Activated CD8-positive, alpha-beta T cell treated with anti-CD3 and anti-CD28 coated beads, Interleukin-2, amount 10 ng/mL, durations not matched to agents 7 days and 5 days (primary cell): ENCODE results near the gene ESF1. TPM values are rescaled to one million over a fixed set of nuclear protein-coding genes. Genes with fewer than 3 reads are reported as not detected.

Experiments used
- ATAC-seq: fragments of 150-1000 bp; cut with Tn5 transposase; one replicate; pipeline ENCODE4 v1.10.0; 2021; ENCODE audit warnings: moderate library complexity
- CTCF ChIA-PET: fragments of 350-600 bp; sonication (Branson Sonifier 250); formaldehyde crosslinking; loops from one replicate; lab custom pipeline; 2021; ENCODE audit warnings: antibody characterized with exemption; lab: Charles Lee
- POLR2A ChIA-PET: fragments of 350-600 bp; sonication (Branson Sonifier 250); formaldehyde crosslinking; loops from one replicate; lab custom pipeline; 2021; ENCODE audit warnings: antibody characterized with exemption; lab: Charles Lee
- DNase-seq: peaks from one replicate; pipeline ENCODE4 v3.0.0-alpha.2; 2020
- H3K27ac Mint-ChIP-seq: one replicate; pipeline ENCODE4 v1.8.0; 2021; ENCODE audit warnings: mild to moderate bottlenecking, mixed read lengths
- H3K27me3 Mint-ChIP-seq: one replicate; pipeline ENCODE4 v1.8.0; 2021; ENCODE audit warnings: low read depth, mixed read lengths
- H3K36me3 Mint-ChIP-seq: one replicate; pipeline ENCODE4 v1.8.0; 2021; ENCODE audit warnings: low read depth, mixed read lengths
- H3K4me1 Mint-ChIP-seq: one replicate; pipeline ENCODE4 v1.8.0; 2021; ENCODE audit warnings: low read depth, mixed read lengths
- H3K4me3 Mint-ChIP-seq: one replicate; pipeline ENCODE4 v1.8.0; 2021; ENCODE audit warnings: mild to moderate bottlenecking, mixed read lengths
- H3K9me3 Mint-ChIP-seq: one replicate; pipeline ENCODE4 v1.8.0; 2022; ENCODE audit warnings: mixed read lengths; ENCODE audit not compliant: insufficient read depth
- total RNA-seq, 2 experiments: library from RNA; stranded (reverse); gene quantifications; one replicate each; pipeline ENCODE4 v1.2.3, GENCODE V29; 2021

The ESF1 gene
- total RNA-seq = 10 to 100 TPM; 13.1 to 13.2 TPM

- peak; percentile 96 for DNase-seq
- POLR2A ChIA-PET = interaction anchor here (0.8 to 2.2 kb wide), 4 partner anchors 8 to 146 kb away, joined by 5 to 8 read pairs (median 6); partner anchors contain the start of gene TASP1
- no peaks in the 10 kb centered on the region for H3K9me3 Mint-ChIP-seq
- ATAC-seq = peak; percentile 98
- H3K4me3 Mint-ChIP-seq = peak within 1 kb of the TSS; percentile 95
- peaks cover 48% of the 10 kb centered on the region for H3K36me3 Mint-ChIP-seq
- H3K4me1 Mint-ChIP-seq = peaks cover 34% of the 10 kb centered on the region
- H3K27ac Mint-ChIP-seq = peak within 1 kb of the TSS; percentile 93
- no peaks in the 10 kb centered on the region for H3K27me3 Mint-ChIP-seq
- CTCF ChIA-PET = interaction anchor here (1.0 to 3.2 kb wide), 5 partner anchors 8 to 175 kb away, joined by 3 to 29 read pairs (median 3); no protein-coding TSS in a partner anchor
These were observed at the start of gene ESF1, which contains the start of gene NDUFAF5 for GRCh38 chr20:13784893-13785715. Gene ESF1, minus strand, starts transcription at chr20:13784919. Its CDS starts 1,779 bp downstream, at chr20:13783140. Gene NDUFAF5, plus strand, starts transcription at chr20:13785028. Its CDS starts 41 bp downstream, at chr20:13785069.

- no peak for ATAC-seq
- no peak for DNase-seq
- Mint-ChIP-seq H3K27ac (no peak overlapping the region), H3K4me1 (no peaks in the 10 kb centered on the region), H3K36me3 (no peaks in the 10 kb centered on the region), H3K27me3 (peaks cover 11% of the 10 kb centered on the region), H3K4me3 (no peak overlapping the region), H3K9me3 (no peaks in the 10 kb centered on the region)
- ChIA-PET CTCF (no interaction called here), POLR2A (no interaction called here)
These were observed 46.8 kb upstream of the ESF1 start for GRCh38 chr20:13831476-13831875.

- CTCF ChIA-PET = interaction anchor here (1.0 to 1.2 kb wide), 2 partner anchors 8 to 10 kb away, joined by 3 read pairs; no protein-coding TSS in a partner anchor
- POLR2A ChIA-PET = no interaction called here
- peaks cover 8% of the 10 kb centered on the region for H3K27me3 Mint-ChIP-seq
- H3K27ac Mint-ChIP-seq = no peak overlapping the region
- H3K4me3 Mint-ChIP-seq = no peak overlapping the region
- DNase-seq (no peak), ATAC-seq (no peak)
- no peaks in the 10 kb centered on the region for H3K9me3 Mint-ChIP-seq
- no peaks in the 10 kb centered on the region for H3K4me1 Mint-ChIP-seq
- H3K36me3 Mint-ChIP-seq = peaks cover 8% of the 10 kb centered on the region
These were observed 40.7 kb upstream of the ESF1 start for GRCh38 chr20:13825465-13825864.

GRCh38 chr20:13824459-13824858 is 39.7 kb upstream of the ESF1 start:
- DNase-seq (no peak), ATAC-seq (no peak)
- POLR2A ChIA-PET = no interaction called here
- Mint-ChIP-seq H3K36me3 (peaks cover 8% of the 10 kb centered on the region), H3K4me3 (no peak overlapping the region), H3K4me1 (no peaks in the 10 kb centered on the region), H3K9me3 (no peaks in the 10 kb centered on the region), H3K27ac (no peak overlapping the region), H3K27me3 (peaks cover 8% of the 10 kb centered on the region)
- CTCF ChIA-PET = no interaction called here

GRCh38 chr20:13822459-13822858 is 37.7 kb upstream of the ESF1 start:
- Mint-ChIP-seq H3K27me3 (peaks cover 4% of the 10 kb centered on the region), H3K9me3 (no peaks in the 10 kb centered on the region), H3K4me1 (no peaks in the 10 kb centered on the region), H3K36me3 (peaks cover 15% of the 10 kb centered on the region), H3K27ac (no peak overlapping the region), H3K4me3 (no peak overlapping the region)
- CTCF ChIA-PET = no interaction called here
- POLR2A ChIA-PET = no interaction called here
- ATAC-seq = no peak
- DNase-seq = no peak

GRCh38 chr20:13821876-13822275 is 37.2 kb upstream of the ESF1 start:
- CTCF ChIA-PET = no interaction called here
- Mint-ChIP-seq H3K27ac (no peak overlapping the region), H3K27me3 (peaks cover 4% of the 10 kb centered on the region), H3K9me3 (no peaks in the 10 kb centered on the region), H3K4me1 (no peaks in the 10 kb centered on the region), H3K4me3 (no peak overlapping the region), H3K36me3 (peaks cover 18% of the 10 kb centered on the region)
- ATAC-seq (no peak), DNase-seq (no peak)
- POLR2A ChIA-PET = no interaction called here

GRCh38 chr20:13819885-13820645 is 35.3 kb upstream of the ESF1 start:
- ChIA-PET CTCF (interaction anchor here (0.7 to 2.9 kb wide), 15 partner anchors 9 to 241 kb away, joined by 3 to 11 read pairs (median 4); partner anchors contain the start of gene NDUFAF5), POLR2A (no interaction called here)
- ATAC-seq = peak; percentile 58
- H3K27me3 Mint-ChIP-seq = no peaks in the 10 kb centered on the region
- peak; percentile 22 for DNase-seq
- H3K4me1 Mint-ChIP-seq = no peaks in the 10 kb centered on the region
- no peak overlapping the region for H3K27ac Mint-ChIP-seq
- no peak overlapping the region for H3K4me3 Mint-ChIP-seq
- peaks cover 28% of the 10 kb centered on the region for H3K36me3 Mint-ChIP-seq
- no peaks in the 10 kb centered on the region for H3K9me3 Mint-ChIP-seq

GRCh38 chr20:13817342-13817741 is 32.6 kb upstream of the ESF1 start:
- no peak overlapping the region for H3K4me3 Mint-ChIP-seq
- peaks cover 38% of the 10 kb centered on the region for H3K36me3 Mint-ChIP-seq
- H3K4me1 Mint-ChIP-seq = no peaks in the 10 kb centered on the region
- POLR2A ChIA-PET = no interaction called here
- CTCF ChIA-PET = interaction anchor here (0.8 to 1.2 kb wide), 3 partner anchors 9 to 270 kb away, joined by 3 read pairs; no protein-coding TSS in a partner anchor
- no peaks in the 10 kb centered on the region for H3K9me3 Mint-ChIP-seq
- no peak for DNase-seq
- H3K27me3 Mint-ChIP-seq = no peaks in the 10 kb centered on the region
- ATAC-seq = no peak
- no peak overlapping the region for H3K27ac Mint-ChIP-seq

- no peak overlapping the region for H3K27ac Mint-ChIP-seq
- no peak overlapping the region for H3K4me3 Mint-ChIP-seq
- H3K27me3 Mint-ChIP-seq = no peaks in the 10 kb centered on the region
- H3K36me3 Mint-ChIP-seq = peaks cover 38% of the 10 kb centered on the region
- no peaks in the 10 kb centered on the region for H3K9me3 Mint-ChIP-seq
- H3K4me1 Mint-ChIP-seq = no peaks in the 10 kb centered on the region
- ChIA-PET CTCF (interaction anchor here (0.8 to 1.2 kb wide), 2 partner anchors 9 to 238 kb away, joined by 3 read pairs; no protein-coding TSS in a partner anchor), POLR2A (interaction anchor here (0.5 kb wide), 1 partner anchor 20 kb away, joined by 3 read pairs; no protein-coding TSS in a partner anchor)
- no peak for ATAC-seq
- DNase-seq = no peak
These were observed 32.0 kb upstream of the ESF1 start for GRCh38 chr20:13816757-13817156.

- H3K27ac Mint-ChIP-seq = no peak overlapping the region
- no peaks in the 10 kb centered on the region for H3K27me3 Mint-ChIP-seq
- peaks cover 30% of the 10 kb centered on the region for H3K36me3 Mint-ChIP-seq
- ChIA-PET CTCF (interaction anchor here (1.2 to 1.3 kb wide), 2 partner anchors 12 to 57 kb away, joined by 3 read pairs; no protein-coding TSS in a partner anchor), POLR2A (no interaction called here)
- ATAC-seq (no peak), DNase-seq (no peak)
- no peaks in the 10 kb centered on the region for H3K9me3 Mint-ChIP-seq
- no peak overlapping the region for H3K4me3 Mint-ChIP-seq
- no peaks in the 10 kb centered on the region for H3K4me1 Mint-ChIP-seq
These were observed 30.0 kb upstream of the ESF1 start for GRCh38 chr20:13814672-13815071.

GRCh38 chr20:13813910-13814309 is 29.2 kb upstream of the ESF1 start:
- Mint-ChIP-seq H3K36me3 (peaks cover 30% of the 10 kb centered on the region), H3K27ac (no peak overlapping the region), H3K27me3 (no peaks in the 10 kb centered on the region), H3K4me1 (no peaks in the 10 kb centered on the region), H3K9me3 (no peaks in the 10 kb centered on the region), H3K4me3 (no peak overlapping the region)
- ATAC-seq (no peak), DNase-seq (no peak)
- ChIA-PET CTCF (no interaction called here), POLR2A (no interaction called here)
